ENCODE measurements around the gene ASGR2. TPM values are rescaled to one million over a fixed set of nuclear protein-coding genes. Genes with fewer than 3 reads are reported as not detected.
"Not testable (repeated sequence)": the region's sequence is repeated elsewhere in the genome, so short reads cannot be mapped to it uniquely, and the experiment has no call there.

The ASGR2 gene
- polyA plus RNA-seq, 3 donors = 1.2 to 1.5 (median 1.4) TPM

- no peak for DNase-seq (ENCODE audit: low read depth in 3 of 3, low spot score in 2 of 3)
Measured at GRCh38 chr17:7102421-7102820, 12.2 kb downstream of the ASGR2 start.

- DNase-seq (ENCODE audit: low read depth in 3 of 3, low spot score in 2 of 3) = no peak
Measured at GRCh38 chr17:7101531-7101930, 13.1 kb downstream of the ASGR2 start.

- not testable (repeated sequence) for DNase-seq (ENCODE audit: low read depth in 3 of 3, low spot score in 2 of 3)
Measured at GRCh38 chr17:7100641-7101379, 13.8 kb downstream of the ASGR2 start.

- no peak for DNase-seq (ENCODE audit: low read depth in 3 of 3, low spot score in 2 of 3)
Measured at GRCh38 chr17:7098802-7099459, 15.7 kb downstream of the ASGR2 start.

- no peak for DNase-seq (ENCODE audit: low read depth in 3 of 3, low spot score in 2 of 3)
Measured at GRCh38 chr17:7097940-7098339, 16.7 kb downstream of the ASGR2 start.

GRCh38 chr17:7095625-7096024 lies 19.0 kb downstream of the ASGR2 start:
- DNase-seq (ENCODE audit: low read depth in 3 of 3, low spot score in 2 of 3) = no peak

- no peak for DNase-seq (ENCODE audit: low read depth in 3 of 3, low spot score in 2 of 3)
Measured at GRCh38 chr17:7094652-7095019, 20.0 kb downstream of the ASGR2 start.

GRCh38 chr17:7091311-7092005 lies 23.2 kb downstream of the ASGR2 start:
- not testable (repeated sequence) for DNase-seq (ENCODE audit: low read depth in 3 of 3, low spot score in 2 of 3)

GRCh38 chr17:7089570-7089969 lies 25.1 kb downstream of the ASGR2 start:
- not testable (repeated sequence) for DNase-seq (ENCODE audit: low read depth in 3 of 3, low spot score in 2 of 3)

- DNase-seq (ENCODE audit: low read depth in 3 of 3, low spot score in 2 of 3) = not testable (repeated sequence)
Measured at GRCh38 chr17:7088442-7088841, 26.2 kb downstream of the ASGR2 start.

GRCh38 chr17:7084088-7084487 lies 30.5 kb downstream of the ASGR2 start:
- DNase-seq (ENCODE audit: low read depth in 3 of 3, low spot score in 2 of 3) = no peak

- DNase-seq (ENCODE audit: low read depth in 3 of 3, low spot score in 2 of 3) = no peak
Measured at GRCh38 chr17:7083592-7083991, 31.0 kb downstream of the ASGR2 start.

- no peak for DNase-seq (ENCODE audit: low read depth in 3 of 3, low spot score in 2 of 3)
Measured at GRCh38 chr17:7081341-7082062, 33.1 kb downstream of the ASGR2 start.

- no peak for DNase-seq (ENCODE audit: low read depth in 3 of 3, low spot score in 2 of 3)
Measured at GRCh38 chr17:7080456-7081041, 34.1 kb downstream of the ASGR2 start.

- no peak for DNase-seq (ENCODE audit: low read depth in 3 of 3, low spot score in 2 of 3)
Measured at GRCh38 chr17:7079581-7080455, 34.8 kb downstream of the ASGR2 start, which contains the start of gene CLEC10A. CLEC10A (minus strand) TSS chr17:7080251; CDS start chr17:7078812, 1,439 bp downstream.

GRCh38 chr17:7078711-7079110 lies 35.9 kb downstream of the ASGR2 start:
- no peak for DNase-seq (ENCODE audit: low read depth in 3 of 3, low spot score in 2 of 3)

GRCh38 chr17:7077911-7078546 lies 36.6 kb downstream of the ASGR2 start:
- DNase-seq (ENCODE audit: low read depth in 3 of 3, low spot score in 2 of 3) = no peak

GRCh38 chr17:7074931-7075330 lies 39.7 kb downstream of the ASGR2 start:
- no peak for DNase-seq (ENCODE audit: low read depth in 3 of 3, low spot score in 2 of 3)

- no peak for DNase-seq (ENCODE audit: low read depth in 3 of 3, low spot score in 2 of 3)
Measured at GRCh38 chr17:7072406-7072805, 42.2 kb downstream of the ASGR2 start.

Measured in right renal cortex interstitium (tissue), 3 donors.